Cardiac fibroblast (primary cell): Measurements from ENCODE around the gene CPO.

Experiments
- DNase-seq, 2 donors: peaks; one replicate each; pipeline versions ENCODE4 v3.0.0 to v3.0.0-alpha.2; 2010; ENCODE audit warnings: low read depth in 2 of 2
- H3K4me3 ChIP-seq, 2 donors: replicated peaks in 1 of 2; 1 replicate in 1 of 2; 2 replicates in 1 of 2; pipeline ENCODE4 v1.5.1; 2011; ENCODE audit warnings: low read depth in 2 of 2, low read length in 2 of 2, mild to moderate bottlenecking in 2 of 2, moderate library complexity in 1 of 2
- TF ChIP-seq, protein P1 (sequence below): IDR thresholded peaks from one replicate; pipeline ENCODE4 v1.5.1; 2011; ENCODE audit warnings: low read depth, mild to moderate bottlenecking, low read length, inconsistent platforms

Gene CPO

DNA sequence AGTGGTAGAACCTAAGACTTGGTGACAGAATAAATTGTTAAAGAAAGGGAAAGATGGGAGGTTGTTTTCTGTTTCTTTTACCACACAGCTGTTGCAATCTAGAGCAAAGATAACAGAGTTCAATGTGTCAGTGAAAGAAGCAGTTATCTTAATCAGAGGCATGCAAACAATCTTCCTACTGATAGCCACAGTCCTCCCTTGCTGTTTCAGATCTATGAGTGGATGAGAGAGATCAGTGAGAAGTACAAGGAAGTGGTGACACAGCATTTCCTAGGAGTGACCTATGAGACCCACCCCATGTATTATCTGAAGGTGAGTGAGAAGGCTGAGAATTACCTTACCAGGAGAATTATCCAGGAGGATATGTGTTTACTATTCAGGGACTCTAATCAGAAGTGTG is 15.9 kb downstream of the CPO start:
- no peak for DNase-seq
- H3K4me3 ChIP-seq: no peak overlapping the region
- TF ChIP-seq, protein P1, sequence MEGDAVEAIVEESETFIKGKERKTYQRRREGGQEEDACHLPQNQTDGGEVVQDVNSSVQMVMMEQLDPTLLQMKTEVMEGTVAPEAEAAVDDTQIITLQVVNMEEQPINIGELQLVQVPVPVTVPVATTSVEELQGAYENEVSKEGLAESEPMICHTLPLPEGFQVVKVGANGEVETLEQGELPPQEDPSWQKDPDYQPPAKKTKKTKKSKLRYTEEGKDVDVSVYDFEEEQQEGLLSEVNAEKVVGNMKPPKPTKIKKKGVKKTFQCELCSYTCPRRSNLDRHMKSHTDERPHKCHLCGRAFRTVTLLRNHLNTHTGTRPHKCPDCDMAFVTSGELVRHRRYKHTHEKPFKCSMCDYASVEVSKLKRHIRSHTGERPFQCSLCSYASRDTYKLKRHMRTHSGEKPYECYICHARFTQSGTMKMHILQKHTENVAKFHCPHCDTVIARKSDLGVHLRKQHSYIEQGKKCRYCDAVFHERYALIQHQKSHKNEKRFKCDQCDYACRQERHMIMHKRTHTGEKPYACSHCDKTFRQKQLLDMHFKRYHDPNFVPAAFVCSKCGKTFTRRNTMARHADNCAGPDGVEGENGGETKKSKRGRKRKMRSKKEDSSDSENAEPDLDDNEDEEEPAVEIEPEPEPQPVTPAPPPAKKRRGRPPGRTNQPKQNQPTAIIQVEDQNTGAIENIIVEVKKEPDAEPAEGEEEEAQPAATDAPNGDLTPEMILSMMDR: no peak

DNA sequence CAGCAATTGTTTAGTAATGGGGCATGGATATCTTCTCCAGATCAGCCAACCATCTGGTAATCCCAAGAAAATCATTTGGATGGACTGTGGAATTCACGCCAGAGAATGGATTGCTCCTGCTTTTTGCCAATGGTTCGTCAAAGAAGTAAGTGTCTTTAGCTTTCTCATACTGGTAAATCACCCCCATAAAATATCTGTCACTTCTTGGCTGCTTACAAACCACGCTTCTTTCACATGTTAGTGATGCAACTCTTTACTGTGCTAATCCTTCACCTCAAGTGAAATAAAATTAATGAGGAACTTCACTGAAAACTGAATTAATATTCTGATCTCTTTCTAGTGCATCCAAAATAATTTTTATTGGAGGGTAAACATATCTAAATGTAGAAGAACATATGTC is 18.9 kb downstream of the CPO start:
- no peak overlapping the region for H3K4me3 ChIP-seq
- no peak for DNase-seq

DNA sequence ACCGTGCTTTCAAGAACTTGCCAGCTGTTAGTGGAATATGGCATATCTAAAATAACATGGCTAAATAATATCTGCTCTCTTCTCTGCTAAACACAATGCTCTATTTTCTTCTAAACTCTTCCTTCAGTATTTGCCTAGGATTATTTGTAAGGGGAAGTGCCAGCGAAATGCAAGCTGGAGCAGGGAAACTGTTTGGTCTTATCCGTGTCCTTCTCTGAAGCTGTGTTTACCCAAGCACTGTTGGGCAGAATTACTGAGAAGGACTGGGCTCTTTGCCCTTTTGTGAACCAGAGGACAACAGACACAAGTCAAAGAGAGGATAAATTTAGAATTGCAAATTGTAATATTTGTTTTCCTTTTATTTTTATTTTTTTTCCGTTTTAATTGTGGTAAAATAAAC is 23.6 kb downstream of the CPO start:
- no peak for DNase-seq
- TF ChIP-seq, protein P1: no peak
- no peak overlapping the region for H3K4me3 ChIP-seq

More for the DNA sequence above, 18.9 kb downstream of the CPO start:
- TF ChIP-seq, protein P1: no peak

DNA sequence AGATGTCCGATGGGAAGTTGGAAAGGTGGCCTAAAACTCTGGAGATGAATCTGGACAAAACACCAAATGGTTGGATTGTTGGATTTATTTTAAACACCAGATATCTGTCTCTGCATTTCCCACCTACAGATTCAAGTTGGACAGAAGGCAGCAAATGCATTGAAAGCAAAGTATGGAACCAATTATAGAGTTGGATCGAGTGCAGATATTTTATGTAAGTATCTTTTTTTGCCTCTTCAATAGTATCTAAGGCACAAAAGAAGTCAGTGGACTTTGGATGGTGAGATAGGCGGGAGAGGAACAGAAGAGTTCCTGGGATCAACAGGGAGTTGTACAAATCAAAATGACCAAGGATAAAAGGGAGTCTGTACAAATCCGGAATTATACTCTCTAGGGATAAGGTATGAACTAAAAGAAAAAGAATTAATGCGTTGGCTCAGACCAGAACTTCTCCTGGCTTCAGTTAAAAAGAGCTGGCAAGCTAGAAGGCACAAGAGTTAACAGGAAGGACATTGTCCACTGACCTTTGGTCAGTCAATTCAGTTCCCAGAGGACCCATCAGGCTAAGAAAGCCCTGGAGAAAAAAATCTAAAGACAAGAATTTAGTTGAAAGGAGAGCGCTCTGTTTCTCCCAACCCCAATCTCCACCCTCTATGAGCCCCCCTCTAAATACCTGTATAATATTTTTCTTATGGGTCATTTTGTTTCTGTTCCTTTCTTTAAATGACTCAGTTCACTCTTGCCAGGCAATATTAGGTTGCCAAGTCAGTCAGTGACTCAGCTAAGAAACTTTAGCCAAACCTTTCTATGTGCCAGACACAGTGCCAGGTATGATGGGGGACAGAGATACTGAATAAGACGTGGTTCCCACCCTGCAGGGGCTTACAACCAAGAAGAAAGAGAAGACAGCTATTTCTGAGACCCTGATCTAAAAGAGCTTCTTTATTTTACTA is 29.1 kb downstream of the CPO start:
- no peak overlapping the region for H3K4me3 ChIP-seq
- DNase-seq: peak in 1 of 2 donors; percentile 67
- TF ChIP-seq, protein P1: no peak

DNA sequence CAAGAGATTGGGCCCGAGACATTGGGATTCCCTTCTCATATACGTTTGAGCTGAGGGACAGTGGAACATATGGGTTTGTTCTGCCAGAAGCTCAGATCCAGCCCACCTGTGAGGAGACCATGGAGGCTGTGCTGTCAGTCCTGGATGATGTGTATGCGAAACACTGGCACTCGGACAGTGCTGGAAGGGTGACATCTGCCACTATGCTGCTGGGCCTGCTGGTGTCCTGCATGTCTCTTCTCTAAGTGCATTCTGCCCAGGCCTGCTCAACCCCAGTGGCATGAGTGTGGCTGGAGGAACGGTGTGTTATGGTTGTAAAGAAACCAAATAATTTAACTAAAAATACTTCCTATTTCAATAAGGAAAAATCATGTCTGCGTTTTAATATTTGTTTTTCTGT is 29.9 kb downstream of the CPO start:
- H3K4me3 ChIP-seq: no peak overlapping the region
- TF ChIP-seq, protein P1: no peak
- no peak for DNase-seq

DNA sequence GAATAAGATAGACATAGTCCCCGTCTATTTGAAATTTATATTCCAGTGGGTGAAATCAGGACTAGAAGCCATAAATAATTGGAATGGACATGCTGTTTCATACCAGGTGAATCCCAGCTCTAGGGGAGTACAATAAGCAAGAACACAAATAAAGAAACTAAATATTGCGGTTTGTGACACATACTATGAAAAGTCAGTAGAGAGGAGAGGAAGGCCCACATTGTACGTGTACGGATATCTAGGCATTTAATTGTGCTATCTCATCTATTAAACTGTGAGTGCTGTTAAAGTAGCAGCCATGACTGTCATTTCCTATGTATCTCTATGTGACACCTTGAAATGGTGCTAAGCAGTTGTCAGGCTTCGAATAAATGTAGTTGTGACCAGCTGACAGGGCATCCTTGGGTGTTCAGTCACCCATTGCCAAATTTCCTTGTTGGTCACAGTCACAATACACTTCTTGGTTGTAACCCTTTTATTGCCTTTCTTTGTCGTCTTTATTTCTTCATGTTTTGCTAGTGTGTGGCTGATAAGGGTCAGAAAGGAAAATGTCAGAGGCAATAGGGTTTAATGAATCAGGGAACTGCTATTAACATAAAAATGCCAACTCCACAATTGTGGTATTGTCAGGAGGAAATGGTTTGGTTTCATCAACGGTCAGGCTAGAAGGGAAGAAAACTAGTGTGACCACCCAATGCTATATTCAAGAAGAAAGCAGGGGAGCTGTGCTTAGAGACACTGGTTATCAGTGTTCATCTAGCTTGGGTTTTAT is 31.5 kb downstream of the CPO start:
- no peak overlapping the region for H3K4me3 ChIP-seq
- no peak for DNase-seq
- TF ChIP-seq, protein P1: no peak
